Spinal cord (tissue), 10 donors: ENCODE data around the gene CEP20. TPM values are rescaled to one million over a fixed set of nuclear protein-coding genes. Genes with fewer than 3 reads are reported as not detected.

ENCODE experiments used
- DNase-seq, 6 donors: peaks; one replicate each; pipeline versions ENCODE4 v3.0.0 to v3.0.0-alpha.2; 2013 to 2015; ENCODE audit warnings: low spot score in 6 of 6, low read depth in 4 of 6
- H3K27ac ChIP-seq: one replicate; pipeline ENCODE4 v1.5.1; 2013; ENCODE audit warnings: low read depth, low read length, control low read depth
- H3K27me3 ChIP-seq: one replicate; pipeline ENCODE4 v1.6.1; 2013; ENCODE audit warnings: low read length; ENCODE audit not compliant: control insufficient read depth, insufficient read depth
- H3K36me3 ChIP-seq: one replicate; pipeline ENCODE4 v1.6.1; 2013; ENCODE audit warnings: low read length; ENCODE audit not compliant: control insufficient read depth, insufficient read depth
- H3K4me1 ChIP-seq: one replicate; pipeline ENCODE4 v1.6.1; 2013; ENCODE audit warnings: low read length; ENCODE audit not compliant: control insufficient read depth, insufficient read depth
- H3K4me3 ChIP-seq: one replicate; pipeline ENCODE4 v1.5.1; 2013; ENCODE audit warnings: low read depth, low read length, control low read depth
- H3K9me3 ChIP-seq: one replicate; pipeline ENCODE4 v1.6.1; 2013; ENCODE audit warnings: low read length; ENCODE audit not compliant: control insufficient read depth, insufficient read depth
- WGBS: methylation state at CpG from one replicate; pipeline ENCODE4 v1.1.5; 2013; ENCODE audit warnings: missing lambda C conversion rate; ENCODE audit not compliant: insufficient coverage; 5-methylcytosine and 5-hydroxymethylcytosine counted together
- polyA plus RNA-seq, 2 donors: library from polyadenylated mRNA; unstranded; fragments of 120-200 nt; gene quantifications; one replicate each; pipeline ENCODE4 v1.2.1, GENCODE V29; 2013; ENCODE audit not compliant: insufficient read length in 2 of 2
- total RNA-seq, 2 donors: library from RNA; depleted of rRNA in 1 of 2; stranded (reverse); fragments of 120-200 nt in 1 of 2; fragments of >200 nt in 1 of 2; gene quantifications; one replicate each; pipeline versions ENCODE4 v1.2.3 to v1.2.4, GENCODE V29; 2013 to 2014
- donor health status: healthy.

The CEP20 gene
- total and polyA plus RNA-seq, 4 donors, result 23.2 to 36.3 (median 25.9) TPM

DNA sequence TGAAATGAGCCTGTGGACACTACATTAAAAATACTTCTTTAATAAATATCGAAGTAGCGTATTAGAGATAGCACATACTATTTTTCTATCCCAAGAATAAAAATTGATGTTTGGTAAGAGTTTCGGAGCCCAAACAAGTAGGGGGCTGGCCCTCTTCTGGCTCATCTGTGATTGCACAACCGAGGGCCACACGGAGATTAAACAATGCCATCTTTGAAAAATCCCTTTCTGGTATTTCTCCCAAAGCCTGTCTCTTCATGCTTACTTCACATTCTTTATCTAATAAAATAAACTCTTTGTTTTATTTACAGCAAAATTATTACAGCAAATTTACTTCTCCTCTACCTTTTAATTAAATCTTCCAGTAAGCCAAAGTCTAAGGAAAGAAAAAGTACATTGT lies 22.0 kb downstream of the CEP20 start:
- Histone ChIP-seq H3K27ac (no peak overlapping the region), H3K27me3 (no peaks in the 10 kb centered on the region), H3K9me3 (no peaks in the 10 kb centered on the region), H3K4me3 (no peak overlapping the region), H3K4me1 (no peaks in the 10 kb centered on the region), H3K36me3 (peaks cover 10% of the 10 kb centered on the region)
- 88% methylated on average over 3 of the region's 5 CpGs for WGBS
- no peak for DNase-seq

DNA sequence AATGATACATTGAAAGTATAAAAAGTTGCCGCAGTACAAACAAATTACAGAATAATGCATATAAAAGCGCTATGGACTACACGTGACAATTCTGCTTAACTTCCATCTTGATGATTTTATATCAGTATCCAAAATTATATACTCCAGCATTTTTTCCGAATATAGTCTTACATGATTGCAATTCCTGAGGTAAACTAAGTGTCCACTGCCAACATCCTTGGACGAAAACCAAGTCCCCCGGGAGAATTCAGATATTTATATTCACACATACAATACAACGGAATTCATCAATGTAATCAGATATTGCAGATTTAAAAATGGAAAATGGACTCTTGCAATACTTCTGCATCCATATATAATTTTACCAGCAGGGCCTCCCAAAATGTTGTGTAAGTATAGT lies 22.7 kb downstream of the CEP20 start:
- H3K27me3 ChIP-seq, result no peaks in the 10 kb centered on the region
- 88% methylated on average over 2 of the region's 7 CpGs for WGBS
- H3K4me1 ChIP-seq, result no peaks in the 10 kb centered on the region
- no peak for DNase-seq
- peaks cover 10% of the 10 kb centered on the region for H3K36me3 ChIP-seq
- H3K4me3 ChIP-seq, result no peak overlapping the region
- no peaks in the 10 kb centered on the region for H3K9me3 ChIP-seq
- no peak overlapping the region for H3K27ac ChIP-seq

DNA sequence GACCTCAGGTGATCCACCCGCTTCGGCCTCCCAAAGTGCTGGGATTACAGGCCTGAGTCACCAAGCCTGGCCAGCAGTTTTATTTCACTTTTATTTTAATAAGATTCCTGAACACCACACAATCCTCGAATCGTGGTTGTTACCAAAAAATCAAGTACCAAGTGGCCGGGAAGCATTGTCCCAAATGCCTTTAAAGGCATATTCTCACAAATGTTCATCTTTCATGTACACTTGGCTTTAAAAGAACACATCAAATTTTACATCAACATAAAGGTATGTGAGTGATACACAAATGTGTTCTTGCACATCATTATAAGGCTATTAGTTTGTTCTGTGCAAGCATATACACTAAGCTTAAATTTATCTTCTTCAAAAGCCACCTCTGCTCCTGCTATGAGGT lies 23.5 kb downstream of the CEP20 start:
- Histone ChIP-seq H3K9me3 (no peaks in the 10 kb centered on the region), H3K27ac (no peak overlapping the region), H3K27me3 (no peaks in the 10 kb centered on the region), H3K4me1 (no peaks in the 10 kb centered on the region), H3K4me3 (no peak overlapping the region), H3K36me3 (peaks cover 10% of the 10 kb centered on the region)
- DNase-seq, result no peak
- 93% methylated on average over 3 of the region's 5 CpGs for WGBS

DNA sequence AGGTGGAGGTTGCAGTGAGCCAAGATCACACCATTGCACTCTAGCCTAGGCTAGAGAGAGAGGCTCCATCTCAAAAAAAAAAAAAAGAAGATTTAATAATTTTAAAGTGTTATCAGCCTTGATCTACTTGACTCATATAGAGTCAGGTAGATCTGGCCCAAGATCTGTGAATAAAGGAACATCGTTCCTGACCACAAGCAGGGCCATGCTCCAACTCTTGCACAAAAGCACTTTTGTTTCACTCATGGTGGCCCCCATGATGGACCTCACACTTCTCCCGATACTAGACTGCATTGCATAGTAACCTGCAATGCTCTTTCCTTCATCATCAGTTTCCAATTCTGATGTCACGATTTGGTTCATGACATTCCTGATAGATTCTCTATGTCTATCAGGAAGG lies 26.4 kb downstream of the CEP20 start:
- Histone ChIP-seq H3K27me3 (peaks cover 13% of the 10 kb centered on the region), H3K27ac (no peak overlapping the region), H3K4me3 (no peak overlapping the region), H3K9me3 (no peaks in the 10 kb centered on the region), H3K36me3 (peaks cover 3% of the 10 kb centered on the region), H3K4me1 (peaks cover 10% of the 10 kb centered on the region)
- no peak for DNase-seq
- 71% methylated on average over 2 of the region's 3 CpGs for WGBS

DNA sequence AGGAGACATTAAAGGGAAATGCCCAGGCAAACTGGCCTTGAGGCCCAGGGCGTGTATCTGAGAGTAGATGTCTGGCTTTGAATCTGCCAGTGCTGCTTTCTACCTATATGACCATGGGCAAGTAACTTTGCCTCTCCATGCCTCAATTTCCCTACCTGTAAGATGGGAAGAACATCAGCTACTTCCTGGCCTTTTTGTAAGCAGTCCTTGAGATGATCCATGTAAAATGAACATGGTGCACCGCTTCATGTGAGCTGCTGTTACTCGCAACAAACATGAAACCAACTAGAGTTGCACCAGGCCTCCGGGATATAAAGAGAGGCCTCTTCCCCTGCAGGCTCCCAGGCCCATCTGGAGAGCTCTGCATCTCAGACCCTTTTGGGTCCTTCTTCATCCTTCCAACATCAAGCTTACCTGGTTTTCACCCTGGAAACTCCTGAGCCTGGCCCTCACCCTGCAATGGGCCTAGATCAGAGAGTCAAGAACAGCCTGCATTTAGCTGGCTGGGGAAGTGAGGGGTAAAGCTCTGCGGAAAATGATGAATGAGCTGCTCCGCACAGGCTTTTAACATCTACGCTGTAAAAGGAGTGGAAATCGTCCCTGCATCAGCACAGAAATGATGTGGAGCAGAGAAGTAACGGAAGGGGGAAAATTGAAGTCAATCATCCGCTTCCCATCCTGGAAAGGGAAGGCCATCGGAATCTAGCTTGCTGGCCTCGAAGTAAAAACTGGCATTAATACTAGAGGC lies 29.3 kb downstream of the CEP20 start:
- WGBS, result 90% methylated on average over 11 of the region's 12 CpGs
- no peak overlapping the region for H3K27ac ChIP-seq
- H3K27me3 ChIP-seq, result peaks cover 33% of the 10 kb centered on the region

DNA sequence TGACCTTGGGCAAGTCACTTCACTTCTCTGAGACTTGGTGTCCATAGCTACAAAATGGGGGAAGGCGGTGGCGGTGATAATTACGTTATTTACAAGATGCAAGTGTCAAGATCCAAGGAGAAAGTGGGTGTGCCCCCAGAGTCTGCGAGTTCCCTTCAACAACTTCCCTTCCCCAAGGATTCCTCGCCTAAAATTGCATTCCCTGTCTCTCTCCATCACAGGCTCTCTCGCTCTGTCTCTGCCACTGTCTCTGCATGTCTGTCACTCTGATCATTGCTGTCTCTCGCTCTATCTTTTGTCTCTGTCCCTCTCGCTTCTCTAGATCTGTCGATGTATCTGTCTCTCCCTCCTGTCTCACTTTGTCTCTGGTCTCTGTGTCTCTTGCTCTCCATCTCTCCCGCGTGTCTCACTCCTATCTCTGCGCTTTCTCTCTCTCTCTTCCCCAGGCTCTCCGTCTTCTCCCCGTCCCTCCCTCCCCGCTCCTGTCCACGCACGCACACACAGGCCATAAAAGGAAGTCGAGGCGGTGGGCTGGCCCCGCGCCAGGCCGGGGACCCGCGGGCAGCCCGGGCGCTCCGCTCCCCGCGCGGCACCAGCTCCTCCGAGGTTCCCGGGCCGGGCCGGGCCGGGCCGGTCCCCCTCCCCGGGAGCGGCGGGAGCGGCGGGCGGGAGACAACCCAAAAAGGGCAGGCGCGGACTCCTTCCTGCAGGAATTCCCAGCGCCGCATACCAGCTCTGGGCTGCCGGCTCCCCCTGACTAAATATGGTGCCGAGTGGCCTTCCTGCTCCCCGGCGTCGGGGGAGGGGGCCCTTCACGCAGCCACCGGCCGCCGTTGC lies 30.5 kb downstream of the CEP20 start:
- WGBS, result under 1% methylated on average over 53 of the region's 55 CpGs
- no peaks in the 10 kb centered on the region for H3K9me3 ChIP-seq
- peaks cover 14% of the 10 kb centered on the region for H3K4me1 ChIP-seq
- peak overlapping the region; percentile 0 for H3K4me3 ChIP-seq
- DNase-seq, result peak in 2 of 6 donors; percentile 48 to 60
- no peaks in the 10 kb centered on the region for H3K36me3 ChIP-seq
- H3K27me3 ChIP-seq, result peaks cover 33% of the 10 kb centered on the region
- H3K27ac ChIP-seq, result no peak overlapping the region

More for the DNA sequence above, 29.3 kb downstream of the CEP20 start:
- Histone ChIP-seq H3K4me3 (no peak overlapping the region), H3K36me3 (no peaks in the 10 kb centered on the region), H3K9me3 (no peaks in the 10 kb centered on the region), H3K4me1 (peaks cover 14% of the 10 kb centered on the region)
- DNase-seq, result peak in 1 of 6 donors; percentile 9

DNA sequence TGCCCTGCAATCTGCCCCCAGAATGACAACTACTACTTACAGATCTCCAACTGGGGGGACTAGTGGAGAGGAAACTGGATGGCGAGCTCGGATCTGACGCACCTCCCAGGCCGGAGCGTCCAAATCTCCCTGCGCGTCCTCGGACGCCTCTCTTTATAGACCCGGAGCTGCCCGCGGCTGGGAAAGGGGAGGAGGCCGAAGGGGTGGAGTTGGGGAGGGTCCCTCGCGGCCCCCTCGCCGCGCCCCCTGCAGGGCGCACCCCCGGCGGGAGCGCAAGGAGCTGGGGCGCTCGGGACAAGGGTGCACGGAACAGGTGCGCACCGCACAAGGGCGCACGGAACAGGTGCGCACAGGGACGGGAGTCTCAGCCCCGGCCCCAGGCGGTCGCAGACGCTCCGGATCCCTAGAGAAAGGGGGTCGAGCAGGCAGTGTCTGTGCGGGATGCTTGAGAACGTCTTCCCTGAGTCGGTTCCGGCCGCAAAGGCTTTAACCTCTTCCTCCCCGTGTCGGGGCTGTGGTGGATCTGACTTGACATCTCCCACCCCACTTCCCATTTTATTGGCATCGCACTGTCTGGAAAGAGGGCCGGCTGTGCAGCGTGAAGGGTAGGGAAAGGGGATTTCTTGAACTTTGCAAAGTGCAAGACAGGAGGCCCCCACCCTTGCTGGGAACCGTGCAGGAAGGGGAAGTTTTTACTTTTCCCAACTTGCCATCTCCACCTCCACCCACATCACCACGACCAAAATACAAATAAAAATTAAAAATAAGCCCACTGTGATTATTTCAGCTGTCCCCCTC lies 31.3 kb downstream of the CEP20 start, which contains the start of gene MYH11:
Gene MYH11 (minus strand): TSS at position 128 of the 798 bp plus-strand sequence. CDS start 18,776 bp downstream, outside the sequence.
- H3K9me3 ChIP-seq, result no peaks in the 10 kb centered on the region
- H3K27me3 ChIP-seq, result peaks cover 33% of the 10 kb centered on the region
- no peaks in the 10 kb centered on the region for H3K36me3 ChIP-seq
- H3K27ac ChIP-seq, result no peak within 1 kb of the TSS
- DNase-seq, result no peak
- peak within 1 kb of the TSS; percentile 0 for H3K4me3 ChIP-seq
- under 1% methylated on average over 39 of the region's 49 CpGs for WGBS
- peaks cover 14% of the 10 kb centered on the region for H3K4me1 ChIP-seq

DNA sequence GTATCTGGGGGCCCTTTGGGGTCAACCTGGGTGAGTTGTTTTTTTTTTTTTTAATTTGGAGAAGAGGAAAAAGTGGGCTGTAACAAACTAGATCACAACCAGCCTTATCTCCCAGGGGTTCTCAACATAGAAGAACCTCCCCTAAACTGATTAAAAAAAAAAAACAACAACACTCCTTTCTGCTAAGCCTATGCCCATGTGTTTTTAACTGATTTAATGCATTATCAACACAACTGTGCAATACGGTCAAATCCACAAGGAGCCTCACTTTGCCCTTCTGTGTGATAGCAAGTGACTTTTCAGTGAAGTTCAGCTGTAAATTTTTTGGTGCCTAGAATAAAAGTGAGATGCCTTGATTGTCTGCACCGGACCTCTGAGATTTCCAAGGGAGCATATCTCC lies 32.2 kb downstream of the CEP20 start:
- Histone ChIP-seq H3K36me3 (no peaks in the 10 kb centered on the region), H3K27ac (no peak overlapping the region), H3K9me3 (no peaks in the 10 kb centered on the region), H3K4me3 (no peak overlapping the region), H3K27me3 (peaks cover 33% of the 10 kb centered on the region), H3K4me1 (peaks cover 14% of the 10 kb centered on the region)
- no CpG with 5 or more reads among the region's 2 CpGs for WGBS
- DNase-seq, result no peak

DNA sequence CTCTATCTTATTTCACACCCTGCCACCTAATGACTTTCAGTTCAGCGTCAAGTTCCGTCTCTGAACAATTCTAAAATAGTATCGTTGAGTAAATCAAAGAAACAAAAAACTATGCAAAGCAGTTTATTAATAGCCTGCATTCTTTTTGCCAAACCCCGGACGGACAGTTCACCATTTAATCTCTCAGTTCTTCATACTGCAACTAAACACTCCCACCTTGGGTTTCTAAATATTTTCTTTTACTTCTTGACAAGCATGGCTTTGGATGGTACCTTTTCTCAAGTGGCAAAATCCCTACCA lies 32.7 kb downstream of the CEP20 start:
- 84% methylated on average over 5 of the region's 5 CpGs for WGBS
- Histone ChIP-seq H3K27me3 (peaks cover 33% of the 10 kb centered on the region), H3K4me1 (peaks cover 14% of the 10 kb centered on the region), H3K27ac (no peak overlapping the region), H3K9me3 (no peaks in the 10 kb centered on the region), H3K4me3 (no peak overlapping the region), H3K36me3 (no peaks in the 10 kb centered on the region)
- no peak for DNase-seq
